Activated CD8-positive, alpha-beta memory T cell treated with anti-CD3 and anti-CD28 coated beads, Interleukin-2, amount 10 ng/mL, durations not matched to agents 7 days and 5 days (primary cell): ENCODE measurements around the gene CFDP1. TPM values are rescaled to one million over a fixed set of nuclear protein-coding genes. Genes with fewer than 3 reads are reported as not detected.
"Not testable (repeated sequence)": the region's sequence is repeated elsewhere in the genome, so short reads cannot be mapped to it uniquely, and the experiment has no call there.

Experiments used
- ATAC-seq: fragments of 150-1000 bp; cut with Tn5 transposase; one replicate; pipeline ENCODE4 v1.10.0; 2021; ENCODE audit warnings: moderate library complexity
- CTCF ChIA-PET: fragments of 350-600 bp; sonication (Branson Sonifier 250); formaldehyde crosslinking; loops from one replicate; lab custom pipeline; 2021; ENCODE audit warnings: antibody characterized with exemption; lab: Charles Lee
- DNase-seq: peaks from one replicate; pipeline ENCODE4 v3.0.0-alpha.2; 2020
- H3K27ac Mint-ChIP-seq: one replicate; pipeline ENCODE4 v1.8.0; 2021; ENCODE audit warnings: mild to moderate bottlenecking, mixed read lengths
- H3K27me3 Mint-ChIP-seq: one replicate; pipeline ENCODE4 v1.8.0; 2021; ENCODE audit warnings: mixed read lengths
- H3K36me3 Mint-ChIP-seq: one replicate; pipeline ENCODE4 v1.8.0; 2021; ENCODE audit warnings: mild to moderate bottlenecking, mixed read lengths
- H3K4me1 Mint-ChIP-seq: one replicate; pipeline ENCODE4 v1.8.0; 2021; ENCODE audit warnings: mixed read lengths
- H3K4me3 Mint-ChIP-seq: one replicate; pipeline ENCODE4 v1.8.0; 2021; ENCODE audit warnings: mild to moderate bottlenecking, moderate library complexity, mixed read lengths
- H3K9me3 Mint-ChIP-seq: one replicate; pipeline ENCODE4 v1.8.0; 2022; ENCODE audit warnings: low read depth, mixed read lengths
- total RNA-seq, 2 experiments: library from RNA; stranded (reverse); gene quantifications; one replicate each; pipeline ENCODE4 v1.2.3, GENCODE V29; 2021

The CFDP1 gene
- total RNA-seq, 2 experiments from 2014 or later: 31.4 to 44.0 TPM

- CTCF ChIA-PET: no interaction called here
- no peaks in the 10 kb centered on the region for H3K9me3 Mint-ChIP-seq
- no peaks in the 10 kb centered on the region for H3K36me3 Mint-ChIP-seq
- H3K27ac Mint-ChIP-seq: no peak overlapping the region
- H3K27me3 Mint-ChIP-seq: peaks cover 53% of the 10 kb centered on the region
- no peak overlapping the region for H3K4me3 Mint-ChIP-seq
- no peak for ATAC-seq
- H3K4me1 Mint-ChIP-seq: no peaks in the 10 kb centered on the region
- DNase-seq: no peak
Measured at GRCh38 chr16:75279305-75279704, 154.0 kb downstream of the CFDP1 start.

DNA sequence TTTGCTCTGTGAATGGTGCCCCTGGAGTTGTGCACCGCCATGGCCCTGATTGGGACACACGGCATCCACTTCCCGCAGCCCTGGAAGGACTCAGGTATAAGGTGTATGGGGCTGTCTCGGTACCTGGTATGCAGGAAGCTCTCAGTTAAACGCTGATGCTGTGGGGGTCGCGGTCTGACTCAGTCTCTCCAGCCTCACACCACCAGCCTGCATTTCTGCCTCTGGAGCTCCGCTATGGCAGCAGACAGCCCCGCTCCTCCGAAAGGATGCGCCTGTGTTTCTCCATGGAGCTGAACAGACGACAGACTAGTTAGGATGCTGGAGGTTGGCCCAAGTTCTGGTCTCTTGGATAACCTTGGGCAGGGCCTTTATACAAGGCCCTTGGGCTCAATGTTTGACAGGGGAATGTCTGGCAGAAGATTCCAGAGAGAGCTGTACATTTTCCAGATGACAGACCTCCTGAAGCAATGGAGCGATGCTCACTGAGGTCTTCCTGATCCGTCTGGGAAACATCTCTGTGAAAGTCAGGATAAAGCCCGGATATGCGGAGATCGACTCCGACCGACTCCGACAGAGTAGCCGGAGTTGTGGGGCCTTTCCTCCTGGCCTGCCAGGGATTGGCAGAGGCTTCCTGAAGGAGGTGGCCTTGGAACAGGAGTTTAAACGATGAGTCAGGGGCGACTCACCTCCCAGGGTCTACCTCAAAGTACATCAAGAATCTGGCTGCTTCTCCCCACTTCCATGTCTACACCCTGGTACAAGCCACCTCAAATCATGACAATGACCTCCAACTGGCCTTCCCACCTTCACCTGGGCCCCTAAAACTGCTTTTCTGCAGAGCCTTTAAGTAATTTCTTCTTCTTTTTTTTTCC lies 160.0 kb downstream of the CFDP1 start:
- CTCF ChIA-PET: interaction anchor here (1.0 kb wide), 1 partner anchor 112 kb away, joined by 4 read pairs; no protein-coding TSS in a partner anchor
- no peaks in the 10 kb centered on the region for H3K36me3 Mint-ChIP-seq
- no peaks in the 10 kb centered on the region for H3K4me1 Mint-ChIP-seq
- H3K27me3 Mint-ChIP-seq: peaks cover 42% of the 10 kb centered on the region
- no peak for ATAC-seq
- no peak for DNase-seq
- H3K27ac Mint-ChIP-seq: no peak overlapping the region
- H3K4me3 Mint-ChIP-seq: no peak overlapping the region
- no peaks in the 10 kb centered on the region for H3K9me3 Mint-ChIP-seq

DNA sequence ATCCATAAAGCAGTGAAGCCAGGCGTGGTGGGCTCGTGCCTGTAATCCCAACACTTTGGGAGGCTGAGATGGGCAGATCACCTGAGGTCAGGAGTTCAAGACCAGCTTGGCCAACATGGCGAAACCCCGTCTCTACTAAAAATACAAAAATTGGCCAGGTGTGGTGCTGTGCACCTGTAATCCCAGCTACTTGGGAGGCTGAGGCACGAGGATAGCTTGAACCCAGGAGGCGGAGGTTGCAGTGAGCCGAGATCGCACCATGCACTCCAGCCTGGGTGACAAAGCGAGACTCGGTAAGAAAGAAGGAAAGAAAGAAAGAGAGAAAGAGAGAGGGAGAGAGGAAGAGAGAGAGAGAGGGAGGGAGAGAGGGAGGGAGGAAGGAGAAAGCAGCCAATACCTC lies 160.7 kb downstream of the CFDP1 start:
- ATAC-seq, H3K4me3 Mint-ChIP-seq, H3K4me1 Mint-ChIP-seq, DNase-seq, H3K27ac Mint-ChIP-seq, H3K36me3 Mint-ChIP-seq, H3K9me3 Mint-ChIP-seq: not testable (repeated sequence)
- CTCF ChIA-PET: interaction anchor here (1.0 kb wide), 1 partner anchor 113 kb away, joined by 4 read pairs; no protein-coding TSS in a partner anchor
- H3K27me3 Mint-ChIP-seq: peaks cover 37% of the 10 kb centered on the region

- H3K36me3 Mint-ChIP-seq: no peaks in the 10 kb centered on the region
- H3K4me1 Mint-ChIP-seq: no peaks in the 10 kb centered on the region
- H3K27me3 Mint-ChIP-seq: peaks cover 32% of the 10 kb centered on the region
- no peaks in the 10 kb centered on the region for H3K9me3 Mint-ChIP-seq
- DNase-seq: no peak
- H3K4me3 Mint-ChIP-seq: no peak overlapping the region
- no peak for ATAC-seq
- CTCF ChIA-PET: no interaction called here
- H3K27ac Mint-ChIP-seq: no peak overlapping the region
Measured at GRCh38 chr16:75272097-75272551, 161.2 kb downstream of the CFDP1 start.

DNA sequence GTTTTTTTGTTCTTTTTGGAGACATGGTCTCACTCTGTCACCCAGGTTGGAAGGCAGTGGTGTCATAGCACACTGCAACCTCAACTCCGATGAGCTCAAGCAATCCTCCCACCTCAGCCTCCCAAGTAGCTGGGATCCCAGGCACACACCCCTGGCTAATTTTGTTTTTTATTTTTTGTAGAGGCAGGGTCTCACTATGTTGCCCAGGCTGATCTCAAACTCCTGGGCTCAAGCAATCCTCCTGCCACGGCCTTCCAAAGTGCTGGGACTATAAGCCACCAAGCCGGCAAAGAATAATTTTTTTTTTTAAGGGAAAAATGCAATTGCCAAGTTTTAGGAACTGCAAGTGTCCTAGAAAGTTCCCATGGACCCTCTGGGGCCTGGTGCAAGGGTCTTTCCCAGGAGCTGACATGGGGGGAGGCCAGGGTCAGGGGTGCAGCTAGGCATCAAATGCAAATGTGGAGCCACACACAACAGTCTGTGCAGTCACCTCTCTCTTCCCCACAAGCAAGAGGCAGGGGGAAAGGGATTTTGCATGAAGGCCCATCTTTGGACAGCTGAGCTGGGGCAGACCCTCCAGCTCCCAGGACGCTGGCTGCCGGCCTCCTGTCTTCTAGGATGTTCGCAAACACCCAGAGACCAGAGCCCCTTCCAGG lies 161.7 kb downstream of the CFDP1 start:
- no peak overlapping the region for H3K4me3 Mint-ChIP-seq
- no peak for ATAC-seq
- H3K27me3 Mint-ChIP-seq: peaks cover 35% of the 10 kb centered on the region
- no peaks in the 10 kb centered on the region for H3K36me3 Mint-ChIP-seq
- no peaks in the 10 kb centered on the region for H3K9me3 Mint-ChIP-seq
- CTCF ChIA-PET: no interaction called here
- no peak overlapping the region for H3K27ac Mint-ChIP-seq
- no peaks in the 10 kb centered on the region for H3K4me1 Mint-ChIP-seq
- DNase-seq: no peak

- H3K9me3 Mint-ChIP-seq, CTCF ChIA-PET, H3K4me1 Mint-ChIP-seq, DNase-seq, H3K27ac Mint-ChIP-seq, ATAC-seq, H3K36me3 Mint-ChIP-seq, H3K4me3 Mint-ChIP-seq: not testable (repeated sequence)
- H3K27me3 Mint-ChIP-seq: peaks cover 36% of the 10 kb centered on the region
Measured at GRCh38 chr16:75269358-75269757, 163.9 kb downstream of the CFDP1 start.

DNA sequence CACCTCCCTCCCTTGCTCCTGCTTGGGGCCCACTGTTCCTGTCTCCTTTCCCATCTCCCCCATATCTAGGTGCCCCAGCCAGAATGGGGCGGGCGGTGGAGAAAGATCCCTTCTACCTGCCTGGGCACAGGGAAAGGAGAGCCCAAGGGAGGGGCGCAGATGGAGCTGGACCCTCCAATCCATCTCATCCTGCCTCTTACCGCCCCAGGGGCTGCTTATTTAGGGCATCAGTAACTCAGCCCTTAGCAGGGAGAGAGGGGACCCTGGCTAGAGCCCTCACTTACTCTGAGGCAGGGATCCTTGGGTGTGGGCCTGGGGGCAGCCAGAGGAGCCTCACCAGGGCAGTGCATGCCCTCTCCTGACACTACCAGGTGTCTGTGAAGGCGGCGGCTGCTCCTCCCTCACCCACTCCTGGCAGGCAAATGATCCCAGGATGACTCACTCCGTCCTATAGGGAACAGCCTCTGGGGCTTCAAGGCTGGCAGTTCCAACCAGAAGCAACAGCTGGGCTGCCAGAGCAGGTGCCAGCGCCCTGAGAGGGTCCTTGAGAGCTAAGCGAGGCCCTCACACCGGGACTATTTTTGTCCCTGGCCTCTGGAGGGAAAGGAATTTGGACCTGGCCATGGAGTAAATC lies 165.6 kb downstream of the CFDP1 start:
- Mint-ChIP-seq H3K9me3 (no peaks in the 10 kb centered on the region), H3K27ac (no peak overlapping the region), H3K36me3 (no peaks in the 10 kb centered on the region), H3K4me3 (no peak overlapping the region), H3K4me1 (no peaks in the 10 kb centered on the region), H3K27me3 (peaks cover 38% of the 10 kb centered on the region)
- DNase-seq (no peak), ATAC-seq (no peak)
- CTCF ChIA-PET: no interaction called here

GRCh38 chr16:75266738-75267630 lies 166.3 kb downstream of the CFDP1 start:
- peaks cover 45% of the 10 kb centered on the region for H3K27me3 Mint-ChIP-seq
- H3K4me3 Mint-ChIP-seq: no peak overlapping the region
- CTCF ChIA-PET: no interaction called here

DNA sequence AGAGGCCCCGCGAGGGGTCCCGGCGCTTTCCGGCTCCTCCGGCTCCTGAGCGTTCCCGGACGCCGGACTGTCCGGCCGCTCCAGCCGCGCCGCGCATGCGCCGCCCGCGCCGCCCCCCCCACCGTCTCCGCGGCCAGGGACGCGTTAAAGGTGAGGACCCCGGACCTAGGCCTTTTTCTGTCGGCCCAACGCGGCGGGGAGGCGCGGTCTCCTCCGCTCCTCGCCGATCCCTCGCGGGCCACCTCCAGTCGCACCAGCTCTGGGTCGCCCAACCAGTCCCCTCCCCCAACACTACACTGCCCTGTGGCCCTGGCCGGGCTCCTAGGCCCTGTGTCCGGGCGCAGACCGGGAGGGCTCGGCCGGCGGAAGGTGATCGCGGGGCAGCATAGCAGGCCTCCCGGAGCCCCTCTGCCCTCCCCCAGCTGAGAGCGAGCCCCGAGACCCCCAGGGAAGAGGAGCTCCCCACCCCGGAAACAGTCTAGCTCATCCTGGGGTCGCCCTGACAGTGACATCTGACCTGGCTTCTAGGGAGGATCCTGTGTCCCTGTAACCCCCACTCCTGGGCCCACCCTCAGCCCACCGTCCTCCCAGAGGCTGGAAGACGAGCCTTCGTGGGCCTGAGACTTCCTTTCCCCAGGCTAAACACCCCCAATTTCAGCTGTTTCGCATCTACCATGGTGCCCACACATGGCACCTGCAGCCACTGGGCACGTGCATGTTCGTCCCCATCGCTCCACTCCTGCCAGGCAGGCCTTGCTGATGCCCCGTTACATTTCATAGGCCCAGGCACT lies 167.2 kb downstream of the CFDP1 start:
- Mint-ChIP-seq H3K9me3 (no peaks in the 10 kb centered on the region), H3K36me3 (no peaks in the 10 kb centered on the region), H3K4me3 (no peak overlapping the region), H3K27ac (no peak overlapping the region), H3K27me3 (peaks cover 43% of the 10 kb centered on the region), H3K4me1 (no peaks in the 10 kb centered on the region)
- ATAC-seq (no peak), DNase-seq (no peak)
- CTCF ChIA-PET: no interaction called here

More at GRCh38 chr16:75266738-75267630, 166.3 kb downstream of the CFDP1 start:
- no peaks in the 10 kb centered on the region for H3K9me3 Mint-ChIP-seq
- no peaks in the 10 kb centered on the region for H3K4me1 Mint-ChIP-seq
- H3K27ac Mint-ChIP-seq: no peak overlapping the region
- H3K36me3 Mint-ChIP-seq: no peaks in the 10 kb centered on the region
- ATAC-seq (no peak), DNase-seq (no peak)

- Mint-ChIP-seq H3K36me3 (no peaks in the 10 kb centered on the region), H3K27me3 (peaks cover 45% of the 10 kb centered on the region), H3K27ac (no peak overlapping the region), H3K4me1 (no peaks in the 10 kb centered on the region), H3K9me3 (no peaks in the 10 kb centered on the region), H3K4me3 (no peak overlapping the region)
- no peak for DNase-seq
- ATAC-seq: no peak
- CTCF ChIA-PET: no interaction called here
Measured at GRCh38 chr16:75264999-75265910, 168.0 kb downstream of the CFDP1 start.

DNA sequence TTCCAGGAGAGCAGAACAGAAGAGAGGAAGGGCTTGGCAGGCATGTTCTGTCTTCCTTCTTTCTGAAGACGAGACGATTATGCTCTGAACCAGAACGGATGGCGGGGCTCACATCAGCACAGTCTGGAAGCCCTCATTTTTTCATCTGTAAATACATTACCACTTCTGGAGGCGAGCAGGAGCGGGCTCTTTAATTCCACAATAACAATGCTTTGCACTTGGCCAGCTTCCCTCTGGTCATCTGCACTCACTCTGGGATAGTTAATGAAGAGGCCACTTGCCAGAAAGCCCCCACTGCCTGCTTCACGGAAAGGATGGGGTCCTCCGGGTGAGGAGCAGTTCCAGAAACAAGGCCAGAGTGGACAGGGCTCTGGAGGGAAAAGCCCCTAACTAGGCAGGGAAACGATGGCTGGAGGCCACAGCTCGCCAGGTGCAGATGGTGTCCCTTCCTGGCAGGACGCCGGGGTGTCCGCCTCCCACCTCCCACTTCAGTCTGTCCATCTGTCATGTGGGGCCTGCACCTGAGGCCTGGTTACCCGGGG lies 168.8 kb downstream of the CFDP1 start:
- Mint-ChIP-seq H3K4me3 (no peak overlapping the region), H3K36me3 (no peaks in the 10 kb centered on the region), H3K9me3 (no peaks in the 10 kb centered on the region), H3K27ac (no peak overlapping the region), H3K27me3 (peaks cover 43% of the 10 kb centered on the region), H3K4me1 (no peaks in the 10 kb centered on the region)
- CTCF ChIA-PET: no interaction called here
- no peak for DNase-seq
- no peak for ATAC-seq
